Thyroid gland (tissue), 4 donors: ENCODE results near the gene WDR93.

Experiments
- CTCF ChIP-seq, 6 experiments: fragments of 200-600 bp in 3 of 6; fragments of 450-650 bp in 3 of 6; sonication (generic) in 3 of 6; IDR thresholded peaks; one replicate each; pipeline ENCODE4 v1.5.1; 2016 to 2019; ENCODE audit warnings: antibody characterized with exemption in 6 of 6, mild to moderate bottlenecking in 2 of 6, inconsistent platforms in 1 of 6, moderate library complexity in 1 of 6
- POLR2A ChIP-seq, 2 donors: fragments of 450-650 bp; IDR thresholded peaks; one replicate each; pipeline ENCODE4 v1.6.1; 2017; ENCODE audit warnings: antibody characterized with exemption in 2 of 2, mild to moderate bottlenecking in 2 of 2, moderate library complexity in 1 of 2

GRCh38 chr15:89723031-89723430 lies 32.4 kb downstream of the WDR93 start:
- TF ChIP-seq POLR2A (IDR thresholded peaks at IDR 0.05) (no peak), CTCF (IDR thresholded peaks at IDR 0.05) (no peak)
